Stimulated activated CD4-positive, alpha-beta T cell treated with anti-CD3 and anti-CD28 coated beads, TNF-alpha, amount 100 ng/mL, for 48 hours (primary cell): ENCODE data around the gene MANEA.
"Not testable (repeated sequence)": the region's sequence is repeated elsewhere in the genome, so short reads cannot be mapped to it uniquely, and the experiment has no call there.

Source experiments
- DNase-seq, 3 donors: peaks; one replicate each; pipeline ENCODE4 v3.0.0-alpha.2; 2020; ENCODE audit warnings: low read depth in 3 of 3

The MANEA gene, protein sequence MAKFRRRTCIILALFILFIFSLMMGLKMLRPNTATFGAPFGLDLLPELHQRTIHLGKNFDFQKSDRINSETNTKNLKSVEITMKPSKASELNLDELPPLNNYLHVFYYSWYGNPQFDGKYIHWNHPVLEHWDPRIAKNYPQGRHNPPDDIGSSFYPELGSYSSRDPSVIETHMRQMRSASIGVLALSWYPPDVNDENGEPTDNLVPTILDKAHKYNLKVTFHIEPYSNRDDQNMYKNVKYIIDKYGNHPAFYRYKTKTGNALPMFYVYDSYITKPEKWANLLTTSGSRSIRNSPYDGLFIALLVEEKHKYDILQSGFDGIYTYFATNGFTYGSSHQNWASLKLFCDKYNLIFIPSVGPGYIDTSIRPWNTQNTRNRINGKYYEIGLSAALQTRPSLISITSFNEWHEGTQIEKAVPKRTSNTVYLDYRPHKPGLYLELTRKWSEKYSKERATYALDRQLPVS

DNA sequence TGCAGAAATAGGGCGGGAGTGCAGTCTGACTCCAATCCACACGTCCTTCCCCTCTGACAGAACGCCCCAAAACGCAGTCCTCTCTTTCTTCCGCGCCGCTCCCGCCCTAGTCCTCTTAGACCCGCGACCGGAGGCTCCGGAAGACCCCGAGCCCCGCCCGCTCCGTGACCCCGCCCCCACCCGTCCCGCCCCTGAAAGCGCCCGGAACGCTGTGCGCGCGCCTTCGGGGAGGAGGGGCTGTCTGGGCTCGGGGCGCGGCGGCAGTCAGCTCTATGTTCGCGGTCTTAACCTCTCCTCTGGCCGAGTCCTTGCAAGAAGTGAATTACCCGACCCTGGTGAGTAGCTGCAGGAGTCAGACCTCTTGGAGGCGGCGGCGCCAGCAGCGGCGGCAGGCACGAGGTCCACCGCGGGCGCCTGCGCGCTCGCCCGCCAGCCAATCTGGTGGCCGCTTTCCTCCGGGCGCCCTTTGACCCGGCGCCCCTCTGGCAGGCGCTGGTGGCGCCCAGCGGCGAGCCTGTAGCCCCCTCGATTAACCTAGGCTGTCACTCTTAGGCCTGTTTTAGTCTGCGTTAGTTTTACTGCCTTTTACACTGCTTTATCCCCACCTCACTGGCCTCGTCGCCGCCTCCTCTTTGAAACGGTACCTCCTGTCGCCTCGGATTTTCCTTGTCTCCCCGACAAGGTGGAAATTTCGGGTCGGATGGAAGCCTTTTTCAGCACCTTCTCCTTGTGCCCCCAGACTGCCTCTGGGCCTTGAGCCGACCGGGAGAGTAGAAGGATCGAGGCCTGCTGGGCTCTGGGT lies at the start of gene MANEA:
MANEA (plus strand) TSS at position 232 of the 802 bp plus-strand sequence. CDS start 8,905 bp downstream, outside the sequence.
- DNase-seq: peak; percentile 55 to 70 (median 68)

DNA sequence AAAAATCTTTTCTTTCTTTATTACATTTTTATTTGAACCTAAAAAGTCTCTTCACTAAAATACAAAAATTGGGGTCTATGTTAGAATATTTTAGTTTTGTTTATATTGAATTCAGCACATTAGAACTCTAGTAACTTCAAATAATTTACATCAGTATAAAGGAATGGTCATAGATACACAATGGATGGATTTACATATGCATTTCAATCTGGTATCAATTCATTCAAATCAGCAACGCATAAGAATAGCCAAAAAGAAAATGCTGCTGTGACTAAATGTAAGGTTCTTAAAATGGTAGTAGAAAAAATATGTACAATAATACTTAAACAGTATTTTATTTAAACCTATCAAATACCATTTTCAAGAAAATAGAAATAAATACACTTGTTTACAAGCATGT lies 47.6 kb upstream of the MANEA start:
- no peak for DNase-seq

DNA sequence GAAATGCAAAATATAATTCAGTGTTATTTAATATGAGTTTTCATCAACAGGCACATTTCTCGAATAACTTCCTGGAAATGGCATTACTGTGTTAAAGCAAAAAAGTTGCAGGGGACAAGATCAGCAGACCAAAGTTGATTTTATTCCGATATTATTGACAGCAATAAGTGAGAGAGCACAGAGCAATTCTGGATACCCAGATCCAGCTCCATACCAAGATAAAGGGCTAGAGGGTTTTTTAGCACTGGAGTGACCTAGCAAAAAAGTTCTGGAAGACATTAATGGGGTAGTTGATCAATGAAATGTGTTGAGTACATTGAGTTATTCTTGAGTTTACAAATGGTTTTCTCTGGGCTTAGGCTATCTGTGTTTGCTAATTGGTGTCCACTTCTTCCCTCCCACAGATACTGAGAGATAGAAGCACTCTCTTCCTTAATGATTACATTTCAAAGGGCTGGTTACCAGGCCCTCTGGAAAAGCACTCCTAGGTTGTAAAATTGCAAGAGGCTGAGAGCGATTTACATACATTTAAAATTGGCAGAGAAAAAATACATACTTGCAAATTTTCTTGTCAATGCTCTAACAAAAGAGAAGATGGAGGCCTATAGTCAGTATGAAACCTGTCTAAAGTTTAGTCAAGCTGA lies 47.0 kb upstream of the MANEA start:
- DNase-seq: no peak

DNA sequence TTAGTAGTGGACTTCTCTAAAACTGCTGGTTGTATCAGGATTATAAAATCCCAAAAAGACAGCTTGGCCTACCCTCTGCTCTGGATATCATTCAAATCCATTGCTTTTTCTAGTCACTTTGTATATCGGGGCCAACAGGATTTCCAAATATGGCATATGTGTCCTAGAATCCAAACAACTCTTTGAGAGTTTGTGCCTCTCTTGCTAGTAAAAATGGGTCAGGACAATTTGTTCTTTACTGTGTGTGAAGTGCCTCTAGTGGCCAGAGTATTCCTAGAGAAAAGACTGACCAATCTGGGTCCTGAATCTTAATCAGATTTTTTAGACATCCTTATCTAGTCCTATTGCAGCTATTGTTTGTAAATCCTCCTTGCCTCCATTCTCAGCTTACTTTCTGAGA lies 33.5 kb upstream of the MANEA start:
- no peak for DNase-seq

DNA sequence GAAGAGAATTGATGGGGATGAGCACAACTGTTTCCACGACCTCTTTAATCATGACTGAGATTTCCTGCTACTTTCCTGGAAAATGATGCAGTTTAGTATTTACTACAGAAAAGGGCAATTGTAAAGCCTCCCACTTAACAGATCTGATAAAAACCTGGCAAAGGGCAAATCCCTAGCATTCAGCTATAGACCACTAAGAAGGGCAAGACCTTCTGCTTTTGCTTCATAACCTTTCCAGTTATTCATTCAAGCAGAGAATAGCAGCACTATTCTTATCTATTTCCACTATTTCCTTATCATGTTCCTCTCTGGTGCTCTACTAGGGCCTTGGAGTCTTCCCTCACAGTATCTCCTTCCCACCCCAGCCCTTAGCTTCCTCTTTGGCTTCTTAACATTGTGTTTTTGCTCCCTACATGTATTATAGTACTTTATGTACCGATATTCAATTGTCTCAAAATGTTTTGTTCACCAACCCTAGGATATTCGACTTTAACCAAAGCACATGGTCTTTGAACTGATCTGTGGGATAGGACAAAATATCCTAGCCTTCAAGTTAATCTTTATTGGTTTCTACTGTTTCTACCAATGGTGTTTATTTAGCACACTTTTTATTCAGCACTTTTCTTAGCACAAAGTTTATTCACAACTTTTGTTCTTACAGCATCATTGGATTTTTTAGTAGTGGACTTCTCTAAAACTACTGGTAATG lies 32.7 kb upstream of the MANEA start:
- DNase-seq: no peak

DNA sequence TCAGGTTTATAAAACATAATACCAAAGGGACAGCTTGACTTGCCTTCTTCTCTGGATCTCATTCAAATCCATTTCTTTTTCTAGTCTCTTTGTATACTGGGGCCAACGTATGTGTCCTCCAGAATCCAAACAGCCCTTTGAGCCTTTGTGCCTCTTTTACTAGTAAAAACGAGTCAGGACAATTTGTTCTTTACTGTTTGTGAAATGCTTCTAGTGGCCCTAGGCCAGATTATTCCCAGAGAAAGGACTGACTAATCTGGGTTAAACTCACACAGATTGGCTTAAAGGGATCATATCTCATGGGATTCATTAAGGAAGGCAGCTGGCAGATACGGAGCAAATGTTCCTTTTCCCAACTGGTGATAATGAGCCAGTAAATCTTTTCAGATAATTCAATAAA lies 32.1 kb upstream of the MANEA start:
- no peak for DNase-seq

DNA sequence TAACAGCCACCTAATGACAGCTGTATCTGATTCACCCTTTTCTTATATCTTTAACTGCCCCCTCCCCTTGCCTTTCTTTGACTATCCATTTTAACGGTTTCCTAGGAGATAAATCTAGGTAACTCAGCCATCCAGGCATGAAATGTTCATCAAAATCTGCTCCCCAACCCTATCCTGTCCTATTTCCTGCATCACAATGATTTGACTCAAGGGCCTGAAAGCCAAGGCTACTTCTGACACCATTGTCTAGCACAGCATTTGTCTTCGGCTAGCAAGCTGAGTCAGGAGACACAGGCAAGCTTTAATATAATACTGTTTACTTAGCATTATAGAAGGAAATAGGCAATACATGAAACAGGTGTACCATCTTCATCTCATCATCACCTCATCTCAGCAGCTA lies 31.6 kb upstream of the MANEA start:
- no peak for DNase-seq

DNA sequence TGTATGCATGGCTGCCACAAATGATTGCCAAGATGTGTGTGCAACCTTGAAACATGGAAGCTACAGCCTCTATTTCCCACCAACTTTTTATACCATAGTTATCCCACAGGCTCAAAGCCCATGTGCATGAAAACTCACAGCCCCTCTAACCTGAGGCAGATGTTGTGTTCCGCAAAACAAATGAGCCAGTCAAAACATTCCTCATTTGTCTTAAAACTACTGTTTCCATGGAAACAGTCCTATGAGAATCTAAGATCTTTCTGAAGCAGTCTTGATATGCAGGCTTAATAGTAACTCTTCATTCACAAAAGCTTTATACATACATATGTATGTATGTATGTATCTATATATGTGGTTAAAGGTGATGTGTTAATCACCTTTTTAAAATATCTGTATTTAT lies 31.2 kb upstream of the MANEA start:
- no peak for DNase-seq

DNA sequence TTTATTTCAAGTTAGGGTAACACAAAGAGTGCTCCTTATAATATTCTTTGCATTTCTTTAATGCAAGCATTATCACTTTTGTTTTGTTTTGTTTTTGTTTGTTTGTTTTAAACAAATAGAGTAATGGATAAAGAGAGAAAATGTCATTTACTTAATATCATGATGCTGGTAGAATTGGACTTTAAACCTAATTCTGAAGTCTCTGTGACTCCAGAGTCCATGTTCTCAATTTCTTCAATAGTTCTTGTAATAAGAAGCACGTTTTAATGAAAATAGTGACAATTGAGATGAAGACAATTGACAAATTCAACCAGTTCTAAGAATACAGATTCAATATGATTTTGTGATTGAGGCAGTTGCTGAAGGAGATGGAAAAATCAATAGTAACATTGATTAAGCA lies 30.3 kb upstream of the MANEA start:
- no peak for DNase-seq

DNA sequence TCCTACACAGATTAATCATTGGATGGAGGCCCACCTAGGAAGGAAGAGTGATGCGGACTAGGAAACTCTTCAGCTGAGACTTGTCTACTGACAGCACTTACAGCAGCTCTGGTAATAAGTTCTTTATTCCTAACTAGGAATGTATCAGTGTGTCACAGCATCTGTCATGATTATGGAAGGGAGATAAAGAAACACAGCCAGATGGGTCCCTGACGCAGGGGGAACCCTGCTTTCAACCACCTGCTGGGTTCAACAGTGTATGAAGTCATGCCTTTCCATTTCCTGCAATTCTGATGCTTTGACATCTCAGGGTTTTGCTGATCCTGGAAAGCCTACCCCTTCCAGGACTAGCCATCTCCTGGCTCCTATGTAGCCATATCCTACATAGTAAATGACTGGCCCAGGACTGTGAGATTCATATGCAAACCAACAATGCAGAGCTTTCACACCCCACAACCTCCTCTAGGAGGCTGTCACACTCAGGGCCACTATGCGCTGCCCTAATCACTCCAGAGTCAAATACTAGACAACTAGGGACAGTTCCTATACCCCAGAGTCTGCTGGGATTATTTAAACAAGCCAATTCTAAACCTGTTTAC lies 29.0 kb upstream of the MANEA start:
- no peak for DNase-seq

DNA sequence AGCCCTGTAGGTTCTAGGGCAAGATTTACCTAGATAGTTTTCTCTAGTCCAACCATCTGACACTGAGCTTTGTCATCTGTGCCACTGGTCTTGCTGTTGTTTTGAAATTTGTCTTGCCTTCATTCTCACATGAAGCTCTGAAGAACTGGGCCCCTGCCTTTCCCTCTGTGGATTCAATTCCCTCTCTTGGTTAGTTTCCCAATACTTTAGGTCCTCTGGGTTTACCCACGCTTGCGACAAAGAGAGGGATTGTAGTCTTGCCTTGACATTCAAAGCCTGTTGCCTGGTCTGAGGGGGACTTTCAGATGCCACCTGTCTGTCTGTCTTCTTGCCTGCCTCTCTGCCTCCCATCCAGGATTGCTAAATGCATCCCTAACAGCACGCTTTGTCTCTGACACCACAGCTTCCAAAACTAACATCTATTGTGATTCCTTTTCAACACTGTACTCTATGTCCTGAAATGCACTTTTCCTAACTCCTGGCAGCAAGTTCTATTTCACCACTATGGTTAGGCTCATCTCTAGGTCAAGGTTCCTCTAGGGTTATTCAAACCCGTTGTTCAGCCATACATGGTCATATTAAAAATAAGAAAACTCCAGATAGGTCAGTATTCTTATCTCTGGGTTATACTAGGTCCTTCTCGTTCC lies 25.5 kb upstream of the MANEA start:
- no peak for DNase-seq

DNA sequence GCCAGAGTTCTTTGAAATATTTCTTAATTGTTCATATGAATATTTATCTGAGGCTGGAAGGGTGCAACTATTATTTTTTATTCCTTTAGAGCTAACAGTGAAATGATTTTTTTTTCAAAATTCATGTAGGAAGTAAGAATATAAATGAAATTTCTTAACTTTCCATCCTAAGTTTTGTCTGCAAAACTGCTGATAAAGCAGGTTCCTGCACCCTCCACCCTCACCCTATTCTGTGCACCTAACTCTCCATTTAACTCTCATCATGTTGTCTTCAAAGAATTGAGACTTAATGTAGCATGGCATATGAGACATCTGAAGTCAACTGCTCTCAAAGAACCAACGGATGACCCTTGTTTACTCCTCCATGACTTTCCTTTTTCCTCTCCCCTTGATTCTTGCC lies 23.5 kb upstream of the MANEA start:
- no peak for DNase-seq

DNA sequence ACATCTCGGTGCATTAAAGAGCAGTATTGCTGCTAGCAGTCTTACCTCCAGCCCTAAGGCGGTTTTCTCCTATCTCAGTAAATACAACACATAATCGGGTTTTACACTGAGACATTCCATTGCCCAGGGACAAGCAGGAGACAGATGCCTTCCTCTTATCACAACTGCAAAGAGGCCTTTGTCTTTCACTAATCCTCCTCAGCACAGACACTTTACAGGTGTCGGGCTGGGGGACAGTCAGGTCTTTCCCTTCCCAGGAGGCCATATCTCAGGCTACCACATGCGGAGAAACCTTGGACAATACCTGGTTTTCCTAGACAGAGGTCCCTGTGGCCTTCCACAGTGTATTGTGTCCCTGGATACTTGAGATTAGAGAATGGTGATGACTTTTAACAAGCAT lies 16.4 kb upstream of the MANEA start:
- not testable (repeated sequence) for DNase-seq

DNA sequence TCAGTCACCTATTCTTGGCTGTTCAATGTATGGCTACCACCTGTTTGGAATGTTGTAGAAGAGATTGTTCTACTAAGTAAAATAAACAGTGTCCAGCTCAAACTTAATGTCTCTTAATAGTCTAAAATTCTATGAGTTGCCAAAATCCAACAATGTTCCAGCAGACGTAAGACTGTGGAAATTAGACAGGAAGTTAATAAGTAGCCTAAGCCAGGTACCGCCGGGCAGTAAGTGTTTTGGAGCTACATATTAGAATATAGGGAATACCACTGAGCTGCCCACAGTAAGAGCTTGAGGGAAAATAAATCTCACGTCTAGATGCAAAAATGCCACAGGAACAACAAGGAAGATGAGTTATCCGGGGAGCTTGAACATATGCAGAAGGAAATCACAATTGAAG lies 7.8 kb upstream of the MANEA start:
- DNase-seq: no peak

DNA sequence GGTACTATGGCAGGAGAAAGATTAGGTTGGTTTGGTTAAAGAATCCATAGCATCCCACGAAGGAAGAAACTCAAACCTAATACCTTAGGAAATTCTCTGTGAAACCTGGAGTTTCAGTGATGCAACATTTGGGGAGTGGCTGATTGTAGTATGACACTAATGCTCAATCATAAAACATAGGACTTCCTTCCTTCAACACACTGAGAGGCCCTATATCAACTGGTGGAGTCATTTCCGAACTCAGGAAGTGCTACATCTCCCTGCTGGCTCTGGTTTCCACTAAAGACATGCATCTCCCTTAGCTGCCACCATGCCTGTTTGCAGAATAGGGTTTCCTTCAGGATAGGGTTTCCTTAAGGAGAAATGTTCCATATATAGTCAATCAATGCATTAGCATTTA lies 5.2 kb upstream of the MANEA start:
- DNase-seq: no peak

DNA sequence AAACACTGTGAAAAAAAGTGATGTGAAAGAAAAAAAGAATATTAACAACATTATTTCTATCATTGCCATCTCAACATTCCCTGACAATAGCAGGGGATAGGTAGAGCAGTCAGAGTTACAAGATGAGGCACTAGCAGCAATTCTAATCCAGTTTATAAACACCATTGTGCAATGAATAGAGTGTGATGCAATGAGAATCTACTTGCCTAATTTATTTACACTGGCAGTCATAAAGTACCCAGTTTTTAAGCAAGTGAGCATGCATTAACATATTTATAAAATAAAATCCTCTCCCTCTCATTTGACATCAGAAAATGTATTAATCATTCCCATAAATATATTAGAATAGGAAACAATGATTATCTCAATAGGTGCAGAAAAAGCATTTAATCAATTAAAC lies 2.5 kb upstream of the MANEA start:
- DNase-seq: no peak

DNA sequence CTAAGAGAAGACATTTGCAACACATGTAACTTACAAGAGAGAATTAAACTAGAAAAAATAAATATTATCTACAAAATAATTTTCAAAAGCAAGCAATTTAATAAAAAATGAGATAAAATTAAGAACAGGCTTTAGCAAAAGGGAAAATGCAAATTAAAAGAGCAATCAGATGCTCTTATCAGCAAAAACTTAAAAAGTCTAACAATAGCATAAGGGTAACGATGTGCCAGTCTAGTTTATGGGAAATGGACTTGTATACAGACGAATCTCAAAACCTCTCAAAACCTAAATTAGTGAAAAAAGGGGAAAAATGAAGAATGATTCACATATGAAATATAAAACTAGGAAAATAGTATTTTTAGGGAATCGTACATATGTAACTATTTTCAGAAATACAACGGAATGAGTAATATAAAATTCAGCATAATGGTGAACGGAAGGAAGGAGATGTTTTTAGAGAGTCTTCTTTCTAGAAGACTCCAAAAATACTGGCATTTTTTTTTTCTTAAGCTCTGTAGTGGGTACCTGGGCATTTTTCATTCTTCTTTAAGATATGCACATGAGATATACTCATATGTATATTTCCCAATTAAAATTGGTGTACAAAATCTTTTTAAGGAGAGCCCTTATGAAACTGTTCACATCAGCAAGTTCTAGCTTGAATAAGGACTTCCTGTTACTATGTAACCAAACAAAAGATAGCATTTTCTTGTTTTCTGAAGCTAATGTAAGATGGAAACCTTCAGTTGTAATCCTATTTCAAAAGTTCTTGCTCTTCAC lies 927 bp upstream of the MANEA start:
- DNase-seq: no peak

DNA sequence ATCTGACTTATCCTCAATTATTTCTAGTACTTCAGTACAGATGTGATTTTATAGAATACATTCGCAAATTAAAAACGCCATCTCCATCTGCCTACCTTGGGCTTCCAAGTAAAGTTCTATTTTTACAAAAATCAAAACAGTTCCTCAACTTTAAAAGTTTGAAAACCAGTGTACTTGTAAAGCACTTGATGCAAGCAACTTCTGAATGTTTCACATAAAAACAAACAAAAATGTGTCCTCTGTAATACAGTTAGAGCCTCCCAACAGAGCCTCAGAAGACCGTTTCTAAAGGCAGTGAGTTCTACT lies 384 bp upstream of the MANEA start:
- no peak for DNase-seq

DNA sequence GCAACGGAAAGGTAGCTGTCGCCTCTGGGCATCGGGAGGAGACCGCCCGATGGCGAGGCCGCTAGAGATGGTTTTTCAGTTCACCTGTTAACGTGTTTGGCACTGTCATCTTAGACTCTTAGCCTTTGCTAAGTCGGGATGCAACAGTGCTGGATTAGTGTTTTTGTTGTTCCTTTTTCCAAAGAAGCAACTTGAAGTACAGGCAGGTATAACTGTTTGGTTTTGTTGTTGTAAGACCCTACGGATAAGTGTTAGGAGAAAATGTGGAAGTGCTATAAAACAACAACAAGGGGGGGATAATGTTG lies 723 bp downstream of the MANEA start:
- peak in 1 of 3 donors; percentile 1 for DNase-seq

DNA sequence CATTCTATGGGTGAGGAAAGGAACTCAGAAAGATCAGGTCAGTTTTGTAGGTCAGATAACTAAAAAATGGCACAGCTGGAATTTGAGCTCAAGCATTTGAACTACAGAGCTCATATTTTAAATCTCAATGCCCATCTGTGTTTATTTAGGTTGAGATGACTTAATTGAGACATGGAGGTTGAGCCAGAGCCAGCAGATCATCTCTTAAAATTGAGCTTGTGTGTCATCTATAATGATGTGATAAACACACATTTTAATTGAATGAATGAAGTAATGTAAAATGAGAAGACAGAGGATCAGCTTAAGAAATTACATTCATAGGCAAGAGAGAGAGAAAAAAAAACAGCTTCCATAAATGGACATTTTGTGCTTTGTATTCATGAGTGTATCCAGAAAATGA lies 3.7 kb downstream of the MANEA start:
- DNase-seq: no peak

DNA sequence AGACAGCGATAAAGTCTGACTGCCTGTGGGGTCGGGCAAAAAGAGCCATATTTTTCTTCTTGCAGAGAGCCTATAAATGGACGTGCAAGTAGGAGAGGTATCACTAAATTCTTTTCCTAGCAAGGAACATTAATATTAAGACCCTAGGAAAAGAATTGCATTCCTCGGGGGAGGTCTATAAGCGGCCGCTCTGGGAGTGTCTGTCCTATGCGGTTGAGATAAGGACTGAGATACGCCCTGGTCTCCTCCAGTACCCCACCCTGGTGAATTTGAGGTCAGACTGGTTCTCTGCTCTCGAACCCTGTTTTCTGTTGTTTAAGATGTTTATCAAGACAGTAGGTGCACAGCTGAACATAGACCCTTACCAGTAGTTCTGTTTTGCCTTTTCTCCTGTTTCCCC lies 6.9 kb downstream of the MANEA start:
- not testable (repeated sequence) for DNase-seq
